ENCODE measurements around the gene DPH7.

DPH7 gene

GRCh38 chr9:137506702-137507171, 72.0 kb downstream of the DPH7 start:
- H3K4me3 ChIP-seq (ENCODE audit: low read depth, low read length): no peak overlapping the region
- DNase-seq (ENCODE audit: low read depth): no peak
- no peak for TF ChIP-seq CTCF (IDR thresholded peaks at IDR 0.05; ENCODE audit: insufficient read depth, low read depth, low read length, missing control alignments)

- DNase-seq (ENCODE audit: low read depth): no peak
- H3K4me3 ChIP-seq (ENCODE audit: low read depth, low read length): no peak overlapping the region
- TF ChIP-seq CTCF (IDR thresholded peaks at IDR 0.05; ENCODE audit: insufficient read depth, low read depth, low read length, missing control alignments): no peak
Measured at GRCh38 chr9:137506274-137506673, 72.5 kb downstream of the DPH7 start.

GRCh38 chr9:137505421-137506140, 73.1 kb downstream of the DPH7 start:
- TF ChIP-seq CTCF (IDR thresholded peaks at IDR 0.05; ENCODE audit: insufficient read depth, low read depth, low read length, missing control alignments): no peak
- H3K4me3 ChIP-seq (ENCODE audit: low read depth, low read length): no peak overlapping the region
- DNase-seq (ENCODE audit: low read depth): no peak
